Measurements from ENCODE around the gene HSF2BP.

- TF ChIP-seq YY1 (IDR thresholded peaks at IDR 0.05; ENCODE audit: low read depth) = no peak
- no peak for TF ChIP-seq ZBTB33 (IDR thresholded peaks at IDR 0.05; ENCODE audit: borderline replicate concordance, low read depth)
These were observed 45.3 kb downstream of the HSF2BP start for GRCh38 chr21:43613755-43614638.
